Aorta (tissue), 5 donors: ENCODE data around the gene OSBPL5. TPM values are rescaled to one million over a fixed set of nuclear protein-coding genes. Genes with fewer than 3 reads are reported as not detected.

ENCODE experiments used
- ATAC-seq: fragments of 200-7000 bp; cut with Tn5 transposase; one replicate; pipeline ENCODE4 v1.9.1; 2022; ENCODE audit warnings: moderate library complexity; ENCODE audit not compliant: low FRiP score
- DNase-seq, 2 donors: peaks; one replicate each; pipeline ENCODE4 v3.0.0-alpha.2; 2020
- H3K27ac ChIP-seq, 2 donors: one replicate each; pipeline ENCODE4 v1.5.1; 2013; ENCODE audit warnings: low read length in 2 of 2, mild to moderate bottlenecking in 2 of 2, moderate library complexity in 2 of 2, control low read depth in 1 of 2, inconsistent platforms in 1 of 2, low read depth in 1 of 2
- H3K27me3 ChIP-seq, 2 donors: one replicate each; pipeline ENCODE4 v1.6.1; 2013; ENCODE audit warnings: control low read depth in 1 of 2, low read length in 1 of 2, mild to moderate bottlenecking in 1 of 2, moderate library complexity in 1 of 2; ENCODE audit not compliant: insufficient read depth in 2 of 2, control insufficient read depth in 1 of 2
- H3K36me3 ChIP-seq, 2 donors: one replicate each; pipeline ENCODE4 v1.6.1; 2013; ENCODE audit warnings: control low read depth in 1 of 2, low read length in 1 of 2, mild to moderate bottlenecking in 1 of 2; ENCODE audit not compliant: insufficient read depth in 2 of 2, control insufficient read depth in 1 of 2
- H3K4me1 ChIP-seq, 2 donors: one replicate each; pipeline ENCODE4 v1.6.1; 2013; ENCODE audit warnings: low read length in 2 of 2, control low read depth in 1 of 2, mild to moderate bottlenecking in 1 of 2, moderate library complexity in 1 of 2; ENCODE audit not compliant: insufficient read depth in 2 of 2, control insufficient read depth in 1 of 2
- H3K4me3 ChIP-seq, 2 donors: one replicate each; pipeline ENCODE4 v1.5.1; 2013; ENCODE audit warnings: low read length in 2 of 2, control low read depth in 1 of 2, mild to moderate bottlenecking in 1 of 2
- H3K9me3 ChIP-seq: one replicate; pipeline ENCODE4 v1.6.1; 2013; ENCODE audit warnings: mild to moderate bottlenecking, low read length; ENCODE audit not compliant: control insufficient read depth
- WGBS, 2 donors: extraction: QIAGEN DNeasy Blood & Tissue Kit; methylation state at CpG; one replicate each; pipeline ENCODE4 v1.1.7; 2013; 5-methylcytosine and 5-hydroxymethylcytosine counted together
- intact Hi-C, 2 donors: fragments of 100-400 bp; cut with DNase I; formaldehyde crosslinking; loops; one replicate each; pipeline versions ENCODE4 v1.14.2 to v1.15.0; 2022
- polyA plus RNA-seq, 2 donors: library from polyadenylated mRNA; stranded (reverse); fragments of 200-250 nt; gene quantifications; one replicate each; pipeline ENCODE4 v1.2.3, GENCODE V29; 2013
- total RNA-seq, 2 donors: library from RNA; stranded (reverse); fragmentation: NEBNext Ultra II Directional; extraction: Animal tissue kit (Norgen Biotek cat#: 25700); gene quantifications; one replicate each; pipeline ENCODE4 v1.2.1, GENCODE V29; 2021
- donor health status: healthy with polysubstance abuse.
- donor health status: Bipolar disorder and iron deficiency.
- donor health status: DM: no; HTN: no; CAD: no.
- donor health status: DM: no; HTN: no; CAD: no.
- donor health status: DM: yes; HTN: yes; CAD: no.

Gene OSBPL5
- total and polyA plus RNA-seq, 4 donors, result 11.9 to 69.1 (median 56.2) TPM

DNA sequence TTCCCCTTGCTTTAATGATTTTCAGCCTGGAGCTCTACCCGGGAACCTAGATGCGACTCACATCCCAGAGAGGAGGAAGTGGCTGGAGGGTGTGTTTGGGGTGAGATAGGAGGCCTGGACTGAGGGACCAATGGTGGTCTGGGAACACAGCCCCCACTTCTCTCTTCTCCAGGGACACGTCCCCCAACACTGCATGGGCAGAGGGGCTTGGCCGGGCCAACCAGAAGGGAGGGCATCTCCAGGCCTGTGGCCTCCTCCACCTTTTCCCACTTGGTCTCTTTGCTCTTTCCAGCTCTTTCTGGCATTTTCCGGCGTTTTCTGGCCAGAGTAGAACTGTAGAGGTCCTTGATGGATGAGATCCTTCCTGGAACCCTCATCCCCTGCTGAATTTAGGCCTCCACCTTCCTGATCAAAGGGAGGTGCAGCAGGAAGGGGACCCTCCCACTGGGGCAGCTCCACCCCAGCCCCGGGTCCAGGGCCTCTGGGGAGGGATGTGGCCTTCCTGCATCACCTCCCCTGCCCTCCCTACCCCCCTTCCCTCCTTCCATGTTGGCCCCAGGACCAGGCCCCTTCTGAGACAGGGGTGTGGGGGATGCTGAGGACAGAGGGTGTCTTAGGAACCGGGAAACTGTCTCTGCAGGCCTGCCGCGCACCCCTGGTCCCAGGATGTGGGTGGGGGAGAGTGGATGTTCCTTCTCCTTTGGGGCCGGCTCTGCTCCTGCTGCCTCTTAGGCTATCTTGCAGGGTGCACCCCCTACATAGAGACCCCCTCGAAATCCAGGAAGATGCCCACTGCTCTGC lies 29.1 kb upstream of the OSBPL5 start:
- no peaks in the 10 kb centered on the region for H3K9me3 ChIP-seq
- DNase-seq, result peak in 1 of 2 donors; percentile 30
- H3K4me1 ChIP-seq, result no peaks in the 10 kb centered on the region
- no peak overlapping the region for H3K27ac ChIP-seq
- H3K36me3 ChIP-seq, result no peaks in the 10 kb centered on the region
- intact Hi-C loops, result no loop called here
- ATAC-seq, result no peak
- H3K27me3 ChIP-seq, result no peaks in the 10 kb centered on the region
- 83 to 88% methylated on average over 12 of the region's 12 CpGs for WGBS, 2 donors
- H3K4me3 ChIP-seq, result no peak overlapping the region

DNA sequence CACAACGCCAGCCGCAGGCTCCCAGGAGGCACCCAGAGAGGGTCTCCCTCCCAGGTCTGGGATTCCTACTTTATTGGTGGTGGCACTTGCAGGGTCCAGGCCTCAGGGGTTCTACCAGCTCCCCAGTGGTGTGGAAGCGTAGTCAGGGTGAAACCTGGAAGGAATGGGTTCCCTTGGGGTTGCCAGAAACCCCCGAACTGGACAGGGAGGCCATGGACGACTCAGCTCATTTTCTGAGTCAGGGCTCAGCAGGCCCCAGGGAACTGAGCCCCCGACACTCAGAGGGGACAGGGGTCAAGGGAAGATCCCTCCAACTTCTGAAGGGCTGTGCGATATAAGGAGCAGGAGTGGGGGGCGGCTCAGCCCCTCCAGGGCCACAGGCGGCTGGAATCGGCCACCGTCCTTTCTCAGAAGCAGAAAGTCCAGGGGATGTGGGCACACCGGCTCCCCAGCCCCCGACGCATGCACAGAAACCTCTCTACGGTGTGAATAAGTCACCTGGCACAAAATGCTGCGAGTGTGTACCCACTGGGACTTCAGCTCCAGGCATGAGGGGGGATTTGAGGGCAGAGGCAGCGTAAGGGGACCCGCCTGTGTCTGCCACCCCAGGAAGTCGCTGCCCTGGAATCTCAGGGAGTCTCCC lies 28.4 kb upstream of the OSBPL5 start:
- no peak for ATAC-seq
- DNase-seq, result no peak

DNA sequence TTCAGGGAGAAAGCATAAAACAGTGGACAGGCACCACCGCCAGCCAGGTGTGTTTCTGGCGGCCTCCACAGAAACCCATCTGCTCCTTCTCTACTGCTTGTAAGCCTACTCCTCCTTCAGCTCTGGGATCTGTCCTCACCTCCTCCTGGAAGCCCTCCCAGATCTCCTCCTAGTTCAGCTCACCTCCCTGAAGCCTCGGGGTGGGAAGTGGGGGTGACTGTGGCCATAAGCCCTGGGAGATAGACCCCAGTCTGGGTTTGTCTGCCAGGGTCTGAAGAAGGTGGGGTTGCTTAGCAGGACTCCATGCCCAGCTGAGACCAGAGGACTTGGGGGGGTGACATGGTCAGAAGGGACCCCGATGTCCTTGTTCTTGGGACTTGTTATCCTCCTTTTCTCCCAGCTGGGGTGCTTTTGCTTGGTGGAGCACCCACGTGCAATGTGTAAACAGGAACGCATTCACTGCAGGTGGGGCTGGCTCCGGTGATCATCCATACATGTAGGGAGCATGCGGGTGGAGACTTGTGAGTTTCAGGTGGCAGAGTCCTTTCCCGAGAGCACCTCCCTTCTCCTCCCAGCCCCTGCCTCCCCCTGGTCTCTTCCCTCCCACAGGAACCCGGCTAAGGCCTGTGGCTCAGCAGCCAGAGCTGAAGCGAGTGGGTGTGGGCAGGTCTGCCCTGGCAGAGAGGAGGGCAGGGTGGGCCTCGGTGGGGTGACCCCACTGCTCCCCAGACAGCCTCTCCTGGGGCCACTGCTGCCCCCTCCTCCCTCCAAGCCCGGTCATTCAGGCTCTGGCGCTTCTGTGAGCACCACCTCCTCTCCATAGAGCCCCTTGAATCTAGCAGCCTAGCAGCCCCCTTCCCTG lies 27.6 kb upstream of the OSBPL5 start:
- intact Hi-C loops, result no loop called here
- WGBS, 2 donors, result 89 to 91% methylated on average over 13 to 14 of the region's 14 CpGs
- ATAC-seq, result no peak

More for the DNA sequence above, 28.4 kb upstream of the OSBPL5 start:
- no peaks in the 10 kb centered on the region for H3K4me1 ChIP-seq
- H3K36me3 ChIP-seq, result no peaks in the 10 kb centered on the region
- H3K9me3 ChIP-seq, result no peaks in the 10 kb centered on the region
- intact Hi-C loops, result no loop called here
- H3K4me3 ChIP-seq, result no peak overlapping the region
- no peak overlapping the region for H3K27ac ChIP-seq
- WGBS, 2 donors, result 92% methylated on average over 19 of the region's 19 CpGs
- H3K27me3 ChIP-seq, result no peaks in the 10 kb centered on the region

DNA sequence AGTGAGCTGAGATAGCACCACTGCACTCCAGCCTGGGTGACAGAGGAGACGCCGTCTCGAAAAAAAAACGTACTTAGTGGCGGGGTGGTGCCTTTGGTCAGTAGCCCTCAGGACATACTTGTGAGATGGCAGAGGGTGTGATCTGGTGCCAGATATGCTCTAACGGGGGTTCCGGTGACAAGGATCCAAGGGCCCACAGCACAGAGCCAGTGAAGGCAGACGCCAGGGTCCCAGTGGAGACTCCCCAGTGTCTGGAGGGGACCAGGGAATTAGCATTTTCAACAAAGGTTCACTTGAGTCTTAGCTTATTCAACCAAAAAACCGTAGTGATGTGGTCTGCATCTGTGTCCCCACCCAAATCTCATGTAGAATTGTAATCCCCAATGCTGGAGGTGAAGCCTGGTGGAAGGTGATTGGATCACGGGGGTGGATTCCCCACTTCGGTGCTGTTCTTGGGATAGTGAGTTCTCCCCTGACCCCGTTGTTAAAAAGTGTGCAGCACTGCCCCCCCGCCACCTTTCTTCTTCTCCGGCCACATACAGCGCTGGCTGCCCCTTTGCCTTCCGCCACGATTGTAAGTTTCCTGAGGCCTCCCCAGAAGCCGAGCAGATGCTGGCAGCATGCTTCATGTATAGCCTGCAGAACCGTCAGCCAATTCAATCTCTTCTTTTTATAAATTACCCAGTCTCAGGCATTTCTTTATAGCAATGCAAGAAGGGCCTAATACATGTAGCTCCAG lies 26.6 kb upstream of the OSBPL5 start:
- H3K27ac ChIP-seq, result no peak overlapping the region
- WGBS, 2 donors, result 91 to 95% methylated on average over 19 of the region's 19 CpGs
- intact Hi-C loops, result no loop called here
- DNase-seq (no peak), ATAC-seq (no peak)
- H3K36me3 ChIP-seq, result no peaks in the 10 kb centered on the region
- H3K4me3 ChIP-seq, result no peak overlapping the region
- H3K27me3 ChIP-seq, result no peaks in the 10 kb centered on the region
- H3K4me1 ChIP-seq, result no peaks in the 10 kb centered on the region
- no peaks in the 10 kb centered on the region for H3K9me3 ChIP-seq

More for the DNA sequence above, 27.6 kb upstream of the OSBPL5 start:
- no peak overlapping the region for H3K4me3 ChIP-seq
- H3K9me3 ChIP-seq, result no peaks in the 10 kb centered on the region
- no peaks in the 10 kb centered on the region for H3K4me1 ChIP-seq
- H3K27me3 ChIP-seq, result no peaks in the 10 kb centered on the region
- no peak overlapping the region for H3K27ac ChIP-seq
- DNase-seq, result peak in 1 of 2 donors; percentile 29
- no peaks in the 10 kb centered on the region for H3K36me3 ChIP-seq

DNA sequence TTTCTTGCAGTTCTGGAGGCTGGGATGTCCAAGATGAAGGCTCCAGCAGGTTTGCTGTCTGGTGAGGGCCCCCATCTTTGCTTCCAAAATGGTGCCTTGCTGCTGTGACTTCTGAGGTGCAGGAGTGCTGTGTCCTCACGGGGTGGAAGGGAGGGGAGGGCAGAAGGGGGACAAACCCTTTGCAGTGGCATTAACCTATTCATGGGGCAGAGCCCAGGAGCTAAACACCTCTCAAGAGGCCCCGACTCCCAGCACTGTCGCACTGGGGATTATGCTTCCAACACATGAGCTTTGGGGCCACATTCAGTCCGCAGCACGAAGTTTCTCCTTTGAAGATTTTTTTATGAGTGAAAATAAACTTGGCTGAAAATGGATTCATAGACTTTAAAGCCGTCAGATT lies 25.5 kb upstream of the OSBPL5 start:
- WGBS, 2 donors, result 84% methylated on average over 6 of the region's 6 CpGs
- no peak overlapping the region for H3K4me3 ChIP-seq
- H3K27me3 ChIP-seq, result no peaks in the 10 kb centered on the region
- H3K4me1 ChIP-seq, result no peaks in the 10 kb centered on the region
- intact Hi-C loops, result no loop called here
- no peak overlapping the region for H3K27ac ChIP-seq
- H3K9me3 ChIP-seq, result no peaks in the 10 kb centered on the region
- no peak for DNase-seq
- no peak for ATAC-seq
- no peaks in the 10 kb centered on the region for H3K36me3 ChIP-seq

DNA sequence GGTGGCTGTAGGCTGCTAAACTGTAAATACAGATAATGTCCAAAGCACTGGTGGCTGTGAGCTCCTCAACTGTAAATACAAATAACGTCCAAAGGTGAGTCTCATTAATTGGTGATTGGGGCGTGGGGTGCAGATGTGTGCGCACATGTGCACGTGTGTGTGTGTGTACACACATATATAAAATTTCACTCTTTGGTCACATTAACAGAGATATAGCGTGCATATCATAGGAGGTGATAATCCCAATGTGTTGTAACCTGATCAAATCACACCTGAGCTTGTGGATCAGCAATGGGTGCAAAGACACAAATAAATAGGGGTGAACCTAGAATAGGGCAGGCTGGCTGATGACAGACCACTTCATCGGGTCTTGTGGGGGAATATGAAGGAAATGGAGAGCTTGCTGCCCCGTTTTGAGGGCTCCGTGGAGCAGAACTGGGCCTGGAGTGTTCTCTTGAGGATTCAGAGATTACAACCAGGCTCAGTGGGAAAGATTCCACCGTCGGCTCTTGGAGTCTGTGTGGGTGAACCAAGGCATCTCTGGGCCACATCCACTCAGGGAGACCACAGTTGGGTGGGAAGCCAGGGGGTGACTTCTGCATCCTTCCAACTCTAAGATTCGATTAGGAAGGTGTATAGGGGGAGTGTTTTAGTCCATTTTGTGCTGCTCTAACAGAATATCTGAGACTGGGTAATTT lies 24.9 kb upstream of the OSBPL5 start:
- DNase-seq (peak; percentile 28 to 50), ATAC-seq (no peak)
- Histone ChIP-seq H3K27ac (no peak overlapping the region), H3K36me3 (no peaks in the 10 kb centered on the region), H3K4me3 (no peak overlapping the region), H3K27me3 (no peaks in the 10 kb centered on the region), H3K9me3 (no peaks in the 10 kb centered on the region), H3K4me1 (no peaks in the 10 kb centered on the region)
- WGBS, 2 donors, result 86% methylated on average over 11 of the region's 11 CpGs
- intact Hi-C loops, result no loop called here

DNA sequence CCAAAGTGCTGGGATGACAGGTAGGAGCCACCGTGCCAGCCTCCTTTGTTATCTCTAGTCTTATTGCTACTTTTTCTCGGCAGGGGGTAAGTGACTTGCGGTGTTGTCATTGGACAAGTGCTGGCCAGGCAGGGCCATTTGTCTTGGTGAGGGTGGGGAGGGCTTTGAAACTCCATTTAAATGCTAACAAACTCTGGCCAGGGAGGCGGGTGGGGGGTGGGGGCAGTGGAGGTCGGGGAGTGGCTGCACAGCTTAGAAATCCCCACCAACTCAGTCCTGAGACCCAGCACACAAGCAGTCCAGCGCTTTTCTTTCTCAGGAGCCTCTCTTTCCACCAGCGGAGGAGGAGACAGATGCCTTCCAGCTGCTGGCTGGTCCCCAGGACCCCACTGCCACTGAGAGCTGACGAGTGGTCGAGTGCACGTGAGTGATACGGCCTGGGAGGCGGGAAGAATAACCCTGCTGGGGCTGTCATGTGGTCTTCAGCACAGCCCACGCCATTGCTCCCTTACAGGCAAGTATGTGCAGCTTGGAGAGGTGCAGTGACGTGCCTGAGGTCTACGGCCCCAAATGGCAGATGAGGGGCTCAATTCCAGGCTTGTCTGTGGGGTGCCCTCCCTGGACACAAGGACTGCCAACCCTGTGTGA lies 24.2 kb upstream of the OSBPL5 start:
- Histone ChIP-seq H3K36me3 (no peaks in the 10 kb centered on the region), H3K9me3 (no peaks in the 10 kb centered on the region), H3K27ac (no peak overlapping the region), H3K4me1 (no peaks in the 10 kb centered on the region), H3K4me3 (no peak overlapping the region), H3K27me3 (no peaks in the 10 kb centered on the region)
- no peak for ATAC-seq
- DNase-seq, result peak in 1 of 2 donors; percentile 26
- intact Hi-C loops, result no loop called here
- 57 to 59% methylated on average over 15 of the region's 15 CpGs for WGBS, 2 donors
